Neural cell (in vitro differentiated cells): ENCODE data around the gene ATP11A.

Experiments
- CTCF ChIP-seq: fragments of 450-650 bp; IDR thresholded peaks from 2 replicates; pipeline ENCODE4 v1.5.1; 2014; ENCODE audit warnings: antibody characterized with exemption, mild to moderate bottlenecking, moderate library complexity; ENCODE audit not compliant: poor library complexity, severe bottlenecking
- TAF1 ChIP-seq: IDR thresholded peaks from 2 replicates; pipeline ENCODE4 v1.6.1; 2012; ENCODE audit warnings: low read depth

GRCh38 chr13:112761701-112762689 is 72.2 kb downstream of the ATP11A start:
- TF ChIP-seq CTCF (no peak), TAF1 (no peak)
